GM12873 (cell line): ENCODE measurements around the gene NOTCH3.

Source experiments
- CTCF ChIP-seq: IDR thresholded peaks from 2 replicates; pipeline ENCODE4 v1.5.1; 2012; ENCODE audit warnings: low read depth, mild to moderate bottlenecking, moderate library complexity, low read length, control low read depth; ENCODE audit not compliant: insufficient read depth; ENCODE audit errors: missing control alignments

Gene NOTCH3

GRCh38 chr19:15241259-15241910 is 40.6 kb upstream of the NOTCH3 start:
- no peak for TF ChIP-seq CTCF

- no peak for TF ChIP-seq CTCF
Observed at GRCh38 chr19:15240515-15240914, 39.7 kb upstream of the NOTCH3 start.

- no peak for TF ChIP-seq CTCF
Observed at GRCh38 chr19:15239337-15239949, 38.6 kb upstream of the NOTCH3 start.

- no peak for TF ChIP-seq CTCF
Observed at GRCh38 chr19:15238639-15239155, 37.9 kb upstream of the NOTCH3 start.

GRCh38 chr19:15237759-15238638 is 37.2 kb upstream of the NOTCH3 start:
- no peak for TF ChIP-seq CTCF

- TF ChIP-seq CTCF = no peak
Observed at GRCh38 chr19:15236886-15237285, 36.1 kb upstream of the NOTCH3 start.

- no peak for TF ChIP-seq CTCF
Observed at GRCh38 chr19:15235781-15236180, 35.0 kb upstream of the NOTCH3 start.
